ENCODE data around the gene PTPRN2.

Gene PTPRN2

DNA sequence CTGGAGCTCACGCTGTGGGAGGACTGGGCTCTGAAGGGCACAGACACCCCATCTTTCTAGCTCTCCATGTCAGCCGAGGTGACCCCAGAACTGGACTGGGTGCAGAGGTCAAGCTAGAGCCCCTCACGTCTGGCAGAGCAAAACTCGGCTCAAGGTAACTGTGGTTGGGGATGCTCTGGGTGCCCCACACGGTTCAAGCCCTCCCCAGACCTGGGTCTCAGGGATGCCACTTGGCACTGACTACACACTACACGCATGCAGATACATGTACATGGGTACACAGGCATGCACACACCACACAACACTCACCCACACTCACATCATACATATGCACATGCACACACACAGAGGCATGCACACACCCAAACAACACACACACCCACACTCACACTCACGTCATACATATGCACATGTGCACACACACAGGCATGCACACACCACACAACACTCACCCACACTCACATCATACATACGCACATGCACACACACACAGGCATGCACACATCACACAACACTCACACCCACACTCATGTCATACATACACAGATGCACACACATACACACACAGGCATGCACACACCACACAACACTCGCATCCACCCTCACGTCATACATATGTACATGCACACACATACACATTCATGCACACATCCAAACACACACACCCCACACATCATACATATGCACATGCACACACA lies 1031.5 kb downstream of the PTPRN2 start:
- no peak for DNase-seq

DNA sequence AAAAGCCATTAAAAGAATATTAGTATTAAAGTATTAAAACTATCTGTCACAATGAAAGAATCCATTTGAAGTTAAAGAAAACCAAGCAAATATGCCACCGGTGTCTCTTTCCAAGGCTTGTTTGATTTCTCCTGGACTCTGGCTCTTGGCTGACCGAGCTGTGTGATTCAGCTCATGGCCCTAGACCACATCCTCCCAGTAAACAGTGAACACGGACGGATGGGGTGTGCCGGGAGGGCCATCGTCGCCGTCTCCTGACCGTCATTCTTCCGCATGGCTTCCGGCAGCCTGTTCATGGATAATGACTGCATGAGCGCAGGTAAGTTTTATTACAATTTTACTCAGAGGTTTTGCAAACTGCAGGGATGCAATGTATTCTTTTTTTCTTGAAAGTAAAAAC lies 1032.3 kb downstream of the PTPRN2 start:
- no peak for DNase-seq

DNA sequence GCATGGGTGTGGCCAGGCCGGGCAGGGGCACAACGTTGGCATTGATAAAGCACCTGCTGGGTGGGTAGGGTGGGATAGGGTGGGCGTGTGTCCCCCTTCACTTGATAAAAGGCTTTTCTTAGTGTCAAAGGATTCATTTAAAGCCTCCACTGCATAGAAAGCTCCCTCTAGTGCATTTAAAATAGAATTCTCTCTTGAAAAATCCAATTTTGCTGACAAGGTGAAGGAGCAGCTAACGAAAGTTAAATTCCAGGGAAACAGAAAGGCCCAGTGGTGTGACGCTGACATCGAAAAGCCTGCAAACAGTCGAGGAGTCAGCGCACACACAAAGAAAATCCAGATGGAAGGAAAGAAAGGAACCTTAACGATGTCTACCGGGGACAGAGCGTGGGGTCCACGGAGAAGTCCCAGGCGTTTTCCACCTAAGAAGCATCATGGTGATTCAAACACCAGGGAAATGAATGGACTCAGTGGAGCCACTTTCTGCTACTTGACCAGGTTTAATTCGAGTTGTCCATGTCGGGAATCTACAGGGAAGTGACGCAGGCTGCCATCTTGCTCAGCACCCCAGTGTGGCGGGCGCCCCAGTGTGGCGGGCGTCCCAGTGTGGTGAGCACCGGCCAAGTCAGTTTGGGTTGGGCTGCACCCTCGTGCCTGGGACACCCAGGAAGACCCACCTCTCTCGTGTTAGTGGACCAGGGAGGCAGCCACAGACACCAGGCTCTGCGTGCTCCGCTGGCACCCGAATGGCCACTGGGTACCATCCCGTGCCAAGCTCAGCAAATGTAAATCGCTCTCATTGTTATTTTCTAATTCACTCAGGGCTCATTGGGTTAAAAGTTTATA lies 1033.0 kb downstream of the PTPRN2 start:
- DNase-seq = no peak

DNA sequence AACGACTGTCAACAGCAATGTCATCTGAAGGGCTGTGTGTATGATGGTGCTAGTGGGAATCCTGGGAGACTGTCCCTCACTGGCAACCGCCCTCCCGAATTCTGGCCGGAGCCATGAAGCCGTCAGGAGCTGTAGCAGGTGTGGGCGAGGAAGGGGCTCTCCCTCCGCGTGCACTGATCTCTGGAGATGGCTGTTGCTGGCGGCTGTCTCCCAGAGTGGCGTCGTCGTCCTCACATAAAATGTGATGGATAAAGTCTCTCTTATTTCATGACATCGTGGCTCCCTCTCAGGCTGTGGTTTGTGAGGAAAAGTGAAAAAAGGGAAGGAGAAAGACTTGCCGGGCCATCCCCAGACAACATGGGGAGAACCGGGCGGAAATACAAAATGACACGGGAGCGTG lies 1034.4 kb downstream of the PTPRN2 start:
- DNase-seq = no peak

DNA sequence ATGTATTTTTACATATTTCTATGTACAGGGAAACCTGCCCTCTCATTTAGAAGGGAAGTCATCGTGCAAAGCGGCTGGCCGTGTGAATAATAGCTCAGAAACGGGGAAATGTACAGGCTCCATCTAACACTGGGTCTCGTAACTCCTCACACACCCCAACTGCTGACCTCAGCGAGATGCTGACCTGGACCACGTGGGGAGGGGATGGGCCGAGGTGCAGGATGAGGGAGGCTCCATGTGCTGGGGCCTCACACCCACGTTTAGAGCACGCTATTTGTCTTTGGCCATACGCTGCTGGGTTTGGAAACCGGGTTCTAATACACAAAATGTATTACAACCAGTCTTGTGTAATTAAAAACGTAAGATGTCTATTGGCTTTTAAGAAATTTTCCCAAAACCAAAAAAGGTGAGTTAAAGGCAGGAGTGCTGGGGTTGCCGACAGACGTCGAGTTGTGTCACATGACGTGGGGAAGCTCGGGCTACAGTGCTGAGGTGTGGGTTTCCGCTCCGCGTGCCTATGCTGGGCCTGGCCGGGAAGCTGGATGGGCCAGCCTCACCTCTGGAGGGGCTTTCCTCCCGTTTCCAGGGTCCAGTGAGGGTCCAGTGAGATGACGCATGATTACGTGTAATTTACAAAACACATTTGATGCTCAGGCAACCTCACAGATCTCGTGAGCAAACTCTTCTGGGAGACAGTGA lies 1035.2 kb downstream of the PTPRN2 start:
- no peak for DNase-seq

DNA sequence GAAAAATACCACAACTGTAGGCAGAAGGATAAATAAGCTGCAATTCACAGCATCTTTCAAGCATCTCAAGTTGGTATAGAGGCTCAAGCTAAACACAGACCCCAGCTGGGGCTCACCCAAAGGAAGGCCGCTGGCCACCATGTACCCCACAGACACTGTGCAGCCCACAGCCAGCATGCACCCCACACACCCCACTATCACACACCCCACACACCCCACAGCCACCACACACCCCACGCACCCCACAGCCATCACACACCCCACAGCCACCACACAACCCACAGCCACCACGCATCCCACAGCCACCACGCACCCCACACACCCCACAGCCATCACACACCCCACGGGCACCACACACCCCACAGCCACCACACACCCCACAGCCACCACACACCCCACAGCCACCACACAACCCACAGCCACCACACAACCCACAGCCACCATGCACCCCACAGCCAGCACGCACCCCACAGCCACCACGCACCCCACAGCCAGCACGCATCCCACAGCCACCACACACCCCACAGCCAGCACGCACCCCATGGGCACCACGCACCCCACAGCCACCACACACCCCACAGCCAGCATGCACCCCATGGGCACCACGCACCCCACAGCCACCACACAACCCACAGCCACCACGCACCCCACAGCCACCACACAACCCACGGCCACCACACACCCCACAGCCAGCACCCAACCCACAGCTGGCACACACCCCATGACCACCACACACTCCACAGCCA lies 1036.1 kb downstream of the PTPRN2 start:
- DNase-seq = no peak

DNA sequence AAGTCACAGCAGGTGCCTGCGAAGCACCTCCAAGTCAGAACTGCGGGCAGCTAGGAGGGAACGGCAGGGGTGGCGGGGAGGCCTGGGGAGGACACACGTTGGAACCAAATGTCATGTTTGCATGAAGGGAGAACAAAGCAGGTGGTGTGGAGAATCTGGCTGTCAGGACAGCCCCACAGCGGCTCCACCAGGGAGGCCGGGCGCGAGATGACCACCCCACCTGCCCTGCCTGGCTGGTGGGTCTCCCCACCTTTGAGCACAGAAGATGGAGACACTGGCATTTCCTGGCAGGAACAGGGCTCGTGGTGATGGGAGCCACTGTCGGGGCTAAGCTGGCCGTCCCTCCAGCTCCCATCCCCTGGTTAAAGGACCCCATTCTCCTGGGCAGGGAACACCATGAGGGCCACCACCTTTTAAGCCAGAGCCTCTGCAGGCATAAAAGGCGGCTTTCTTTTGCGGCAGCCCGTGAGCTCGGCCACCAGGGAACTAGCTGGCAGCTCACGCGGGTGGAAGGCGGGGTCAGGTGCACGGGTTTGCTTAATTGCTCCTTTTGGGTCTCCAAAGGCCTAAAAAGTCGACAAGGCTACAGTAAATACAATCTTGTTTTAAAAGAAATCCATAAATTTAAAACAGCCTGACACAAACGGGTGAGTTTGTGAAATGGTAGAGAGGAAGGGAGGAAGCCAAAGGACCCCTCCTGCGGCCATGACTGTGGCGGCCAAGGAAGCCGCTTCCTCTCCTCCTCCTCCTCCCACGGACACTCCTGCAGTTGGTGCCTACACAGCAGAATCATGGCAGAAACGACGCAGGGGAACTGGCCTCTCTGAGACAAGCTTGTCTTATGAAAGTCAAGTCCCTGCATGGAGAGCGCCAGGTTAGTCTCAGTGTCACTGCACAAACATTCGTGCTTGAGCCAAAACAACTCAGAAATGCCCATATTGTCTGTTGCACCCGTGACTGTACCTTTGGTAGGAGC lies 1037.0 kb downstream of the PTPRN2 start:
- DNase-seq = no peak

DNA sequence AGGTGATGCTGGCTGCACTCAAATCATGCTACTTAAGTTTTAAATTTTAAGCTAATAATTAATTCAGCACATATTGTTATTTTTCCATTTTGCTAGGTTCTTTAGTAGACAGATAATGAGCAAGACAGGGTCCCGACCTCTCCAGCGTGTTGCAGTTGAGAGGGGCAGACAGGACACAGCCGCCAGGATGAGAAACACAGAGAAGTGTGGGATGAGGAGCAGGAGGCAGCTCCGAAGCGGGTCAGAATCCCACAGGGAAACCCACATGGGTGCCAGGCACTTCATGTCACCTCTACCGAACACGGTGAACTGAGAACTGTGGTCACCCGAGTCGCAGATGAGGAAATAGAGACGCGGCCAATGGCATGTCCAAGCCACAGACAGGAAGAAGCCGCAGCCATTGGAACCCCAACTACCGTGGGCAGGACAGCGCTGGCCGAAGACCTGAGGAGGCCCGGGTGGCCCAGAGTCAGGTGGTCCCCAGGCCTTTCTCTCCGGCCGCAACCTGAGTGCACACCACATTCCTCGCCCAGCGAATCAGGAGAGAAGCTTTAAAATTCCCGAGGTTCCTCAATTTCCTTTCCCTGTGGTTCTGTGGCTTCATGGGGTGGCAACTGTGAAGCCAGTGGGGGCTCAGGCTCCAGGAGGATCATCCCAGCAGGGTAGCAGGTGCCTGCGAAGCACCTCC lies 1037.9 kb downstream of the PTPRN2 start:
- no peak for DNase-seq

DNA sequence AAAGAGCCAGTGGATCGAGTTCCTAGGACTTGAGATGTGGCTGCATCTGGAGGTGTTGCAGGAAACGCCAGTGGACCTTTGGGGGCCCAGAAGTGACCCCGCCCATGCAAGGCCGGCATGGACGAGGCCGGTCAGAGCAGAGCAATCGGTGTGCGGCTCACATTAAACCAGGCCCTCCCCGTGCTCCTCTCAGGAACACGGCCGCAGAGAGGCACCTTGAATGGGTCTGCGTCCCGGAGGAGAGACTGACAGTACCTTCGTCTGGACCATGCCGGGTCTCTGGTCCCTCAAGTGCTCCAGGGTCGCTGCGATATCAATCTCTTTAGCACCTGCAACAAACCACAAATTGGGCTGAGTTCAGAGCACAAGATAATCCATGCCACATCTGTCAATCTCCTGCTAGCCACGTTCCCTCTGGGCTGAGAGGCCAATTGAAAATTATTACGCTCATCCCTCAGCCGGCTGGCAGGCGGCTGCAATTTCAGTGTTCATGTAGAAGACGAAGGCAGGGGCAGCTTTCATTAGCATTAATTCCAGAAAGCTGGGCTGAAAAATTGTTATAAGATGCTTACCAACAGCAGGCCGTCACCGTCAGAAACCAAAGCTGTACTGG lies 1038.8 kb downstream of the PTPRN2 start:
- no peak for DNase-seq

DNA sequence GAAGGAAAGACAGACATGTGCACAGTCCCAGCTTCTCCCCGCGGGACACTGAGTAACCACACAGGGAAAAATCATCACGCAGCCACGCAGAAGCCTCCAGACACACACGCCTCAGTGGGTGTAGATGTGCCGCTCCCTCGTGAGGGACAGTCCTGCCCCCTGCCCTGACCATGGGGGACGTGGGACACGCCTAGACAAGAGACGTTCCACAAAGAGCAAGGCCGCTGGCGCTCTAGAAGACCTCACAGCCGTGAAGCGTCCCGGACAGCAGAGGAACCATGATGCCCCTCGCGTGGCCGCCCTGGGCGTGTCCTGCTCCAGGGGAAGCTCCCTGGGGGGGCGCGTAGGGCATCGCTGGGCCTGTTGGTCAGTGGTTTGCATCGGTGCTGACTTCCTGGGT lies 1040.0 kb downstream of the PTPRN2 start:
- no peak for DNase-seq

DNA sequence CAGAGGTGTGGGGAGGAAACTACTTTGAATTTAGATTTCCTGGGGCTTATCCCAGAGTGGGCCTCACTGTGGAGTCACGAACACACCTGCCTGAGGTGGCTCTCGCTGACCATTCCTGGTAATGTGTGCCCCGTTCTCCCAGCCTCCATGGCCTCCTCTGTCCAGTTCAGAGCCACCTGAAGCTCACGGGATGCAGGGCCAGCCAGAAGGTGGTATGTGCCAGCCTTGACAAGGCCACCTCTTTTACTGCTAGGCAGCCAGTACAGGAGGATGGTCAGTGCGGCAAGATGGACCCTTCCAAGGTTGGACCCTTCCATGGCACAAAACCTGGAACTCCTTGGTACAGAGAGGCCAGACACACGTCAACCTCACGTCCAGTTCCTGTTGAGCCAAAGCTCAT lies 1040.5 kb downstream of the PTPRN2 start:
- DNase-seq = no peak

DNA sequence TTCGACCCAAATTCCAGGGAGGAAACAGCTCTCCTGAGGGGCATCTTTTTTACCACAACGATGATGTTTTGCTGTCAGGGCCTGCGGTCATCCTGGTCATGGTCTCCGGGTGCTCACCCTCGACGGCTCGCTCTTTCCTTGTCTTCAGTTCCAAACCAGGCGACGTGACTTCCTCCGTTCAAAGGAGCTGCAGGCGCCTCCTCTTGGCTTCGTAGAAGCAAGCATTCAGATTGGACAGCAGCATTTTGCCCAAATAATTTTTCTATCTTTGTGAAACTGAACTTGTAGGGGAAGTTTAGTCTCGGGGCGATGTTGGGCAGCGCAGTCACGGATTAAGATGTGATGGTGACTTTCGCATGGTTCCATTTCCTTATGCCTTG lies 1042.0 kb downstream of the PTPRN2 start:
- DNase-seq = no peak

DNA sequence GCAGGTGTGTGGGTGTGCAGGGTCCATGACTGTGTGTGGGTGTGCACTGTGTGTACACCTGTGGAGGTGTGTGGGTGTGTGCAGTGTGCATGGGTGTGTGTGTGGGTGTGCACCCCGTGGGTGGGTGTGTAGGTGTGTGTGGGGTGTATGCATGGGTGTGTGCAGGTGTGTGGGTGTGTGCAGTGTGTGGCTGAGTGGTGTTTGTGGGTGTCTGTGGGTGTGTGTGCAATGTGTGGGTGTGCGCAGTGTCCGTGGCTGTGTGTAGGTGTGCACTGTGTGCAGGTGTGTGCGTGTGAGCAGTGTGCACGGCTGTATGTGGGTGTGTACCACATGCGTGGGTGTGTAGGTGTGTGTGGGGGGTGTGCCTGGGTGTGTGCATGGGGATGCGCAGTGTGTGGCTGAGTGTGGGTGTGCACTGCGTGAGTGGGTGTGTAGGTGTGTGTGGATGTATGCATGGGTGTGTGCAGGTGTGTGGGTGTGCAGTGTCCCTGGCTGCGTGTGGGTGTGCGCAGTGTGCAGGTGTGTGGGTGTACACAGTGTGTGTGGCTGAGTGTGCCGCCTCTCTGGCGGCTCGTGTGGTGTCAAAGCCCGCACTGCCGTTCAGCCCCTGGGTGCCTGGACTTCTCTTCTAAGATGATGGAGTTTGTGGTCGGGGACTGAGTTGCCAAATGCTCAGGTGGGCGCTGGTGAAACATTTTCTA lies 1042.5 kb downstream of the PTPRN2 start:
- no peak for DNase-seq

DNA sequence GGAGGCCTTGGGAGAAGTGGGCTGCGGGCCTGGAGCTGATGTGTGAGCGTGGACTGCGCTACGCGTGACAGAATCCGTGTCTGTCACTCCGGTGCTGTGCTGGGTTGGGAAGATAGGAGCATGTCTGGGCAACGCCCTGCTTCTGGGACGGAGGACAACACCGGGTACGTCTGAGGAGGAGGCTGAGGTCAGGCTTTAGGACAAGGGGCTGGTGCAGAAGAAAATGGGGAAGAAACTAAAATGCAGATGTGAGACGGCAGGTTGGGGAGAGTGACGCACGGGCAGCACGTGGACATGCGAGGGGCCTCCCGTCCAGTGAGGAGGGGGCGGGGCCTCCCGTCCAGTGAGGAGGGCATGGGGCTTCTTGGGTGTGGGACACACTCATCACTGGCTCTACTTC lies 1043.4 kb downstream of the PTPRN2 start:
- DNase-seq = no peak

DNA sequence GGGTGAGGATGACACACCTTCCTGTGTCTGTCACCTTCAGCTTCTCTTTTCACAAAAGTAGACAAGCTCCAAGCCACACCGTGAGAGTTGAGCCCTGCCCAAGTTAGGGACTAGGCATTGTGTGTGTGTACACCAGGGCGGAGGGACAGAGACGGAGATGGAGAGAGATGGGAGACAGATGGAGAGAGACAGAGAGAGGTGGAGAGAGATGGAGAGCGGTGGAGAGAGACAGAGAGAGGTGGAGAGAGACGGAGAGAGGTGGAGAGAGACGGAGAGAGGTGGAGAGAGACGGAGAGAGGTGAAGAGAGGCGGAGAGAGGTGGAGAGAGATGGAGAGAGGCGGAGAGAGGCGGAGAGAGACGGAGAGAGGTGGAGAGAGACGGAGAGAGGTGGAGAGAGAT lies 1043.8 kb downstream of the PTPRN2 start:
- DNase-seq = no peak

DNA sequence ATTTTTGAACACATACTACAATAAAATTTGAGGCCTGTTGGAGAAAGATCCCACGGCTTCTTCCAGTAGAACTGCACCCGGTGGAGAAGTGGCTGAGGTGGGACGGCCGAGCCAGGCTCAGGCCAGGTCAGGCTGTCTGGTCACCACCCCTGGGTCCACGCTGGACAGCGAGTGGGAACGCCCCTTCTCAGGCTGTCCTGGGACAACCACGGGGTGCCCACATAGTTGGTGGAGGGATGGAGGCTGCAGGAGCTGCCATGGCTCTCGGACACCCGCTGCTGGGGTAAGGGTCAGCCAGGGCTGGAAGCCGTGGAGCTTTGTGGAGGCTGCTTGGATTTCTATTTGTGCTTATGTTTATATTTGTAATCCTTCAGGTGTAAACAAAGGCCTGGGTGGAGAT lies 1044.3 kb downstream of the PTPRN2 start:
- DNase-seq = no peak

DNA sequence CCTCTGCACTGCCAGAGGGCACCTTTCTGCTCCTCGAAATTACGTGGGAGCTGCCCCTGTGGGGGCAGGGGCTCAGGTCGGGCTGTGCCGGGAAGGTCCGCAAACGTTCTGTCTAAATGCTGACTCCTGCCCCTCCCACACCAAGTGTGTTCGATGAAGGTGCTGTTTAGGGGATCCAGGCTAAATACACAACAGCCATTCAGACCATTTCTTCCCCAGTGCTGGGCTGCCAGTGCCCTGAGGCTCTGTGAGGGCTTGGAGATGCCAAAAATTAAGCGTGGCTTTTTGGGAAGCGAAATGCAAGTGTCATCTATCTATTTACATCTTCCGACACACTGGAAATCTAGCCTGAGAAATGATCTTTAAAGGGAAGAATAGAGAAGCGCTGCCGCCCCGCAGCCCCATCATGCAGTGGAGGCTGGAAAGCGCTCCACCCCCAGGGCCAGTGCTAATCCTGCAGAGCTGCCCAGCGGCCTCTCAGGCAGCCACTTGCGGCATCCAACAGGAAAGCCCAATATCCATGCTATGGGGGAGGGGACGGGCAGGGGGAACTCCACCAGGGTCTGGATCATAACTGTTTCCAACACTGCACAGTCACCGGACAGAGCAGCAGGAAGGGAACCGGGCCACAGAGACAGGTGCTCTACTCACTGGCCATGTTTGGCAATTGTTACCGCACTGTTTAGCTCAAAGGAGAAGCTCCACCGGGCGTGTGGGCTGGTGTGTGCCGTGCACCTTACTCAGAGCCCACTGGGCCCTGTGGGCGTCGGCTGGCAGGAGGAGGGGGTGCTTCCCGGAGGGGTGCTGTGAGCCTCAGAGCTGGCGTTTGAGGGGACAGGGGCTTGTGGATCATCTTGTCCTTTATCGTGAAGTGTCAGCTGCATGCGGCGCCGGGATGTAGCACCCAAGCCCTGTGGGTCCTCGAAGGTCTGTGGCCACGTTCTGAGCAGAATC lies 1045.3 kb downstream of the PTPRN2 start:
- DNase-seq = no peak

DNA sequence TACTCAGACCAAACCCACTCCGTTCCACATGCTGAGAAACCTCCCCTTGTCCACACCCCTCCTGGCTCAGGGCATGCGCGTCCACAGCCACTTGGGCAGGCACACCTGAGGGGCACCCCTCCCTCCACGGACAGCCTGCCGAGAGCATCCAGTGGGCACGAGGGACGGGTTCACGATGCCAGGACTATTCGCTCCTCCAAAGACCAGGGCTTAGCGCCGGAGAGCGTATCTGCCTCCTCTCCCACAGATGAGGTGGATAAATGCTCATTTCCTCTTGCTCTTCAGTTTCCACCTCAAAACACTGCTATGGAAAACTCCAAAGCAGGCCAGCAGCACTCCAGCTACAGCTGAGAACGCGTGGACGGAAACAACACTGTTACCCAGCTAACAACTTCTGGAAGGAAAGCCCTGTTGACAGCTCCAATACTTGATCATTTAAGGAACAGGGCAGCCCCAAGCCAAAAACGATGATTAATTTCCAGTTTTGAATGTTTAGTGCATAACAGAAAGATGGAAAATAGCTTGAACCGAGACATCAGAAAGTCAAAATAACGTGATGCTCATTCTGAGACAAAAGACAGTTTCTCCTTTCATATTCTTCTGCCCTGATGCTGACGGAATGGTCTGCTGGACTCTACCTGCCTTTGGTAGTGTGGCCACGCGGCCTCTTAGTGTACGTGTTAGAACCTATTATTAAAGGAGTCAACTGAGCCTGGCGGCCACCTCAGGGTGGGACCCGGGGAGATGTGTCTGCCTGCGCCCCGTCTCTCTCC lies 1046.1 kb downstream of the PTPRN2 start:
- no peak for DNase-seq
